Progenitor cell of endocrine pancreas (in vitro differentiated cells): Measurements from ENCODE around the gene RCAN2. TPM values are rescaled to one million over a fixed set of nuclear protein-coding genes. Genes with fewer than 3 reads are reported as not detected.
"Not testable (repeated sequence)": the region's sequence is repeated elsewhere in the genome, so short reads cannot be mapped to it uniquely, and the experiment has no call there.

Experiments
- DNase-seq: peaks from one replicate; pipeline ENCODE4 v3.0.0; 2021; ENCODE audit warnings: low spot score; ENCODE audit not compliant: unreplicated experiment
- H3K27ac Mint-ChIP-seq: 2 replicates; pipeline ENCODE4 v1.8.0; 2021; ENCODE audit warnings: mild to moderate bottlenecking, moderate library complexity, mixed read lengths
- H3K27me3 Mint-ChIP-seq: 2 replicates; pipeline ENCODE4 v1.8.0; 2021; ENCODE audit warnings: mixed read lengths
- H3K36me3 Mint-ChIP-seq: 2 replicates; pipeline ENCODE4 v1.8.0; 2022; ENCODE audit warnings: mixed read lengths; ENCODE audit not compliant: insufficient read depth
- H3K4me1 Mint-ChIP-seq: 2 replicates; pipeline ENCODE4 v1.8.0; 2021; ENCODE audit warnings: low read depth, mixed read lengths
- H3K4me3 Mint-ChIP-seq: 2 replicates; pipeline ENCODE4 v1.8.0; 2021; ENCODE audit warnings: low read depth, mild to moderate bottlenecking, moderate library complexity, mixed read lengths
- H3K9me3 Mint-ChIP-seq: 2 replicates; pipeline ENCODE4 v1.8.0; 2021; ENCODE audit warnings: low read depth, mixed read lengths
- total RNA-seq: library from RNA; stranded (reverse); gene quantifications from 2 replicates; pipeline ENCODE4 v1.2.1, GENCODE V29; 2021
- TF ChIP-seq, protein P1 (sequence below): fragments of 200-600 bp; sonication (generic); IDR thresholded peaks from one replicate; pipeline ENCODE4 v1.5.0; 2021; ENCODE audit warnings: antibody characterized with exemption, mild to moderate bottlenecking; ENCODE audit not compliant: unreplicated experiment

RCAN2 gene
- total RNA-seq, 1 donor from 2014 or later: 23.3 TPM

- Mint-ChIP-seq H3K36me3 (no peaks in the 10 kb centered on the region), H3K9me3 (peaks cover 4% of the 10 kb centered on the region)
Measured at GRCh38 chr6:46393940-46394337, 97.3 kb downstream of the RCAN2 start.

DNA sequence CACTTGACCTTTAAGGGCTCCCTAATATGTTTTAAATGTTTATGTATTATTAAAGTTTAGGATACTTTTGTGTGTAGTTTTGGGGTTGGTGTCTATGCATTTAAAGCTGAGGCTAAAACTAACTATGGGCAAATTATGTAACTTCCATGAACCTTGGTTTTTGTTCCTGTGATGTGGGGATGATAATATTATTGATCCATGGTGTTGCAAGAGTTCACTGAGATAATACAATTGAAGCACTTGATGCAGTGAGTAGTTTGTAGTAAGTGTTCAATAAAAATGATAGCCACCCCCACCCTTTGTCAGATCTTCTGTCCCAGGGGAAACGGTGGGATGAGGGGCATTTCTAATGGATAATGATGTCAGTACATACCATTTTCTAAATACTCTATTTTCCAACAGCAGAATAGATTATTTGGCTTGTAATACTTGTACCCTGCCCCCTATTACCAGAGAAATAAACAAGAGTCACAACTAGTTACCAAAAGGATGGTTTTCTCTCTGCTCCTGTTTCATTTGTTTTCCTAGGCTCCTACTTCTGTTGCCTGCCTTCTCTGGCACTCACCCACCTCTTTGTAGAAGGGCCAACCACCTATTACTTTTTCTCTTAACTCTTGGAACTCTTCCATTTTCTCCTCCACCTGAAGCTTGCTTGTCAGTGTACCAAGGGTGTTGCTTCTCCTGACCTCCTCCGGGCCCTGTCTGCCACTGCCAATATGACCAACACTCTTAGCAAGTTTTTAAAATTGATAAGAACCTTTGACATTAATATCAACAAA is 97.9 kb downstream of the RCAN2 start:
- Mint-ChIP-seq H3K4me3 (no peak overlapping the region), H3K27ac (no peak overlapping the region), H3K4me1 (no peaks in the 10 kb centered on the region), H3K36me3 (no peaks in the 10 kb centered on the region), H3K9me3 (peaks cover 4% of the 10 kb centered on the region), H3K27me3 (no peaks in the 10 kb centered on the region)
- TF ChIP-seq, protein P1, sequence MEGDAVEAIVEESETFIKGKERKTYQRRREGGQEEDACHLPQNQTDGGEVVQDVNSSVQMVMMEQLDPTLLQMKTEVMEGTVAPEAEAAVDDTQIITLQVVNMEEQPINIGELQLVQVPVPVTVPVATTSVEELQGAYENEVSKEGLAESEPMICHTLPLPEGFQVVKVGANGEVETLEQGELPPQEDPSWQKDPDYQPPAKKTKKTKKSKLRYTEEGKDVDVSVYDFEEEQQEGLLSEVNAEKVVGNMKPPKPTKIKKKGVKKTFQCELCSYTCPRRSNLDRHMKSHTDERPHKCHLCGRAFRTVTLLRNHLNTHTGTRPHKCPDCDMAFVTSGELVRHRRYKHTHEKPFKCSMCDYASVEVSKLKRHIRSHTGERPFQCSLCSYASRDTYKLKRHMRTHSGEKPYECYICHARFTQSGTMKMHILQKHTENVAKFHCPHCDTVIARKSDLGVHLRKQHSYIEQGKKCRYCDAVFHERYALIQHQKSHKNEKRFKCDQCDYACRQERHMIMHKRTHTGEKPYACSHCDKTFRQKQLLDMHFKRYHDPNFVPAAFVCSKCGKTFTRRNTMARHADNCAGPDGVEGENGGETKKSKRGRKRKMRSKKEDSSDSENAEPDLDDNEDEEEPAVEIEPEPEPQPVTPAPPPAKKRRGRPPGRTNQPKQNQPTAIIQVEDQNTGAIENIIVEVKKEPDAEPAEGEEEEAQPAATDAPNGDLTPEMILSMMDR: no peak
- DNase-seq: no peak

More at GRCh38 chr6:46393940-46394337, 97.3 kb downstream of the RCAN2 start:
- TF ChIP-seq, protein P1: no peak
- Mint-ChIP-seq H3K27ac (no peak overlapping the region), H3K27me3 (no peaks in the 10 kb centered on the region), H3K4me1 (no peaks in the 10 kb centered on the region), H3K4me3 (no peak overlapping the region)
- no peak for DNase-seq

- H3K9me3 Mint-ChIP-seq: peaks cover 4% of the 10 kb centered on the region
- no peak overlapping the region for H3K27ac Mint-ChIP-seq
- no peak overlapping the region for H3K4me3 Mint-ChIP-seq
- no peaks in the 10 kb centered on the region for H3K27me3 Mint-ChIP-seq
- H3K36me3 Mint-ChIP-seq: no peaks in the 10 kb centered on the region
- TF ChIP-seq, protein P1: no peak
- no peaks in the 10 kb centered on the region for H3K4me1 Mint-ChIP-seq
- no peak for DNase-seq
Measured at GRCh38 chr6:46392294-46392693, 99.0 kb downstream of the RCAN2 start.

- Mint-ChIP-seq H3K36me3 (peaks cover 6% of the 10 kb centered on the region), H3K27ac (no peak overlapping the region), H3K27me3 (no peaks in the 10 kb centered on the region), H3K4me1 (no peaks in the 10 kb centered on the region), H3K9me3 (peaks cover 7% of the 10 kb centered on the region), H3K4me3 (no peak overlapping the region)
- TF ChIP-seq, protein P1: no peak
- no peak for DNase-seq
Measured at GRCh38 chr6:46390153-46390876, 100.9 kb downstream of the RCAN2 start.

DNA sequence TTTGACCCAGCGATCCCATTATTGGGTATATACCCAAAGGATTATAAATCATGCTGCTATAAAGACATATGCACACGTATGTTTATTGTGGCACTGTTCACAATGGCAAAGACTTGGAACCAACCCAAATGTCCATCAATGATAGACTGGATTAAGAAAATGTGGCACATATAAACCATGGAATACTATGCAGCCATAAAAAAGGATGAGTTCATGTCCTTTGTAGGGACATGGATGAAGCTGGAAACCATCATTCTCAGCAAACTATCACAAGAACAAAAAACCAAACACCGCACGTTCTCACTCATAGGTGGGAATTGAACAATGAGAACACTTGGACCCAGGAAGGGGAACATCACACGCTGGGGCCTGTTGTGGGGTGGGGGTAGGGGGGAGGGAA is 103.5 kb downstream of the RCAN2 start:
- not testable (repeated sequence) for H3K4me3 Mint-ChIP-seq, DNase-seq, H3K27me3 Mint-ChIP-seq, H3K36me3 Mint-ChIP-seq, H3K27ac Mint-ChIP-seq, H3K9me3 Mint-ChIP-seq, H3K4me1 Mint-ChIP-seq
